ENCODE measurements around the gene PYCARD. TPM values are rescaled to one million over a fixed set of nuclear protein-coding genes. Genes with fewer than 3 reads are reported as not detected.
"Not testable (repeated sequence)": the region's sequence is repeated elsewhere in the genome, so short reads cannot be mapped to it uniquely, and the experiment has no call there.

Gene PYCARD
- total and polyA plus RNA-seq, 3 donors from 2014 or later, result 2.6 to 11.1 (median 8.7) TPM

- Histone ChIP-seq H3K4me1 (peaks cover 17% of the 10 kb centered on the region), H3K27ac (peak overlapping the region in 1 of 2 donors; percentile 69), H3K27me3 (no peaks in the 10 kb centered on the region), H3K9me3 (no peaks in the 10 kb centered on the region), H3K36me3 (ENCODE audit: low read depth, missing control alignments) (no peaks in the 10 kb centered on the region), H3K4me3 (peak overlapping the region; percentile 56 to 67)
- no peak for DNase-seq
- TF ChIP-seq POLR2A (IDR thresholded peaks at IDR 0.05), result no peak
- TF ChIP-seq, protein P1, sequence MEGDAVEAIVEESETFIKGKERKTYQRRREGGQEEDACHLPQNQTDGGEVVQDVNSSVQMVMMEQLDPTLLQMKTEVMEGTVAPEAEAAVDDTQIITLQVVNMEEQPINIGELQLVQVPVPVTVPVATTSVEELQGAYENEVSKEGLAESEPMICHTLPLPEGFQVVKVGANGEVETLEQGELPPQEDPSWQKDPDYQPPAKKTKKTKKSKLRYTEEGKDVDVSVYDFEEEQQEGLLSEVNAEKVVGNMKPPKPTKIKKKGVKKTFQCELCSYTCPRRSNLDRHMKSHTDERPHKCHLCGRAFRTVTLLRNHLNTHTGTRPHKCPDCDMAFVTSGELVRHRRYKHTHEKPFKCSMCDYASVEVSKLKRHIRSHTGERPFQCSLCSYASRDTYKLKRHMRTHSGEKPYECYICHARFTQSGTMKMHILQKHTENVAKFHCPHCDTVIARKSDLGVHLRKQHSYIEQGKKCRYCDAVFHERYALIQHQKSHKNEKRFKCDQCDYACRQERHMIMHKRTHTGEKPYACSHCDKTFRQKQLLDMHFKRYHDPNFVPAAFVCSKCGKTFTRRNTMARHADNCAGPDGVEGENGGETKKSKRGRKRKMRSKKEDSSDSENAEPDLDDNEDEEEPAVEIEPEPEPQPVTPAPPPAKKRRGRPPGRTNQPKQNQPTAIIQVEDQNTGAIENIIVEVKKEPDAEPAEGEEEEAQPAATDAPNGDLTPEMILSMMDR (IDR thresholded peaks at IDR 0.05), result no peak
- WGBS, 2 donors, result 0 to 14% methylated on average over 10 to 34 of the region's 35 CpGs
- intact Hi-C loops (cut with DNase I; ENCODE audit: low total_unique reads), result no loop called here
Measured at GRCh38 chr16:31201582-31202413, 762 bp downstream of the PYCARD start.

- Histone ChIP-seq H3K27ac (no peak overlapping the region), H3K27me3 (no peaks in the 10 kb centered on the region), H3K4me1 (peaks cover 14% of the 10 kb centered on the region), H3K36me3 (ENCODE audit: low read depth, missing control alignments) (no peaks in the 10 kb centered on the region), H3K9me3 (no peaks in the 10 kb centered on the region), H3K4me3 (no peak overlapping the region)
- no peak for DNase-seq
- TF ChIP-seq, protein P1 (IDR thresholded peaks at IDR 0.05), result no peak
- TF ChIP-seq POLR2A (IDR thresholded peaks at IDR 0.05), result no peak
- intact Hi-C loops (cut with DNase I; ENCODE audit: low total_unique reads), result no loop called here
- 51 to 52% methylated on average over 8 of the region's 8 CpGs for WGBS, 2 donors
Measured at GRCh38 chr16:31200821-31201568, 1.6 kb downstream of the PYCARD start.

DNA sequence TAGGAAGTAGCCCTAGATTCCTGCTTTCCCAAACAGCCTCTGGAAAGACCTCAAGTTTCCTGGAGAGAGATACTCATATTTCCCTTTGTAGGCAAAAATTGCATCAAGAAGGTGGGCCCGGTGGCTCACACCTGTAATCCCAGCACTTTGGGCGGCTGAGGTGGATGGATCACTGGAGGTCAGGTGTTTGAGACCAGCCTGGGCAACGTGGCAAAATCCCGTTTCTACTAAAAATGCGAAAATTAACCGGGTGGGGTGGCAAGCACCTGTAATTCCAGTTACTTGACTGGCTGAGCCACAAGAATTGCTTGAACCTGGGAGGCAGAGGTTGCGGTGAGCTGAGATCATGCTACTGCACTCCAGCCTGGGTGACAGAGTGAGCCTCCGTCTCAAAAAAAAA, 2.4 kb downstream of the PYCARD start:
- H3K4me3 ChIP-seq; intact Hi-C loops (cut with DNase I; ENCODE audit: low total_unique reads); H3K27ac ChIP-seq; H3K9me3 ChIP-seq; H3K27me3 ChIP-seq; H3K36me3 ChIP-seq (ENCODE audit: low read depth, missing control alignments); DNase-seq: not testable (repeated sequence)
- WGBS, 2 donors, result 81 to 84% methylated on average over 8 of the region's 8 CpGs
- peaks cover 14% of the 10 kb centered on the region for H3K4me1 ChIP-seq

- H3K27ac ChIP-seq, result no peak overlapping the region
- WGBS, 2 donors, result 82% methylated on average over 5 of the region's 5 CpGs
- no peaks in the 10 kb centered on the region for H3K9me3 ChIP-seq
- DNase-seq, result no peak
- no peak overlapping the region for H3K4me3 ChIP-seq
- intact Hi-C loops (cut with DNase I; ENCODE audit: low total_unique reads), result no loop called here
- TF ChIP-seq POLR2A (IDR thresholded peaks at IDR 0.05), result no peak
- TF ChIP-seq, protein P1 (IDR thresholded peaks at IDR 0.05), result no peak
- H3K27me3 ChIP-seq, result no peaks in the 10 kb centered on the region
- no peaks in the 10 kb centered on the region for H3K36me3 ChIP-seq (ENCODE audit: low read depth, missing control alignments)
- peaks cover 14% of the 10 kb centered on the region for H3K4me1 ChIP-seq
Measured at GRCh38 chr16:31199430-31200041, 3.0 kb downstream of the PYCARD start.

All from testis (tissue), 3 donors.